GM21619 (cell line): ENCODE results near the gene MED7.
"Not testable (repeated sequence)": the region's sequence is repeated elsewhere in the genome, so short reads cannot be mapped to it uniquely, and the experiment has no call there.

Experiments used
- ATAC-seq: cut with Tn5 transposase; IDR thresholded peaks from one replicate; pipeline ENCODE4 v1.9.1; 2021; ENCODE audit not compliant: unreplicated experiment

The MED7 gene, protein sequence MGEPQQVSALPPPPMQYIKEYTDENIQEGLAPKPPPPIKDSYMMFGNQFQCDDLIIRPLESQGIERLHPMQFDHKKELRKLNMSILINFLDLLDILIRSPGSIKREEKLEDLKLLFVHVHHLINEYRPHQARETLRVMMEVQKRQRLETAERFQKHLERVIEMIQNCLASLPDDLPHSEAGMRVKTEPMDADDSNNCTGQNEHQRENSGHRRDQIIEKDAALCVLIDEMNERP

DNA sequence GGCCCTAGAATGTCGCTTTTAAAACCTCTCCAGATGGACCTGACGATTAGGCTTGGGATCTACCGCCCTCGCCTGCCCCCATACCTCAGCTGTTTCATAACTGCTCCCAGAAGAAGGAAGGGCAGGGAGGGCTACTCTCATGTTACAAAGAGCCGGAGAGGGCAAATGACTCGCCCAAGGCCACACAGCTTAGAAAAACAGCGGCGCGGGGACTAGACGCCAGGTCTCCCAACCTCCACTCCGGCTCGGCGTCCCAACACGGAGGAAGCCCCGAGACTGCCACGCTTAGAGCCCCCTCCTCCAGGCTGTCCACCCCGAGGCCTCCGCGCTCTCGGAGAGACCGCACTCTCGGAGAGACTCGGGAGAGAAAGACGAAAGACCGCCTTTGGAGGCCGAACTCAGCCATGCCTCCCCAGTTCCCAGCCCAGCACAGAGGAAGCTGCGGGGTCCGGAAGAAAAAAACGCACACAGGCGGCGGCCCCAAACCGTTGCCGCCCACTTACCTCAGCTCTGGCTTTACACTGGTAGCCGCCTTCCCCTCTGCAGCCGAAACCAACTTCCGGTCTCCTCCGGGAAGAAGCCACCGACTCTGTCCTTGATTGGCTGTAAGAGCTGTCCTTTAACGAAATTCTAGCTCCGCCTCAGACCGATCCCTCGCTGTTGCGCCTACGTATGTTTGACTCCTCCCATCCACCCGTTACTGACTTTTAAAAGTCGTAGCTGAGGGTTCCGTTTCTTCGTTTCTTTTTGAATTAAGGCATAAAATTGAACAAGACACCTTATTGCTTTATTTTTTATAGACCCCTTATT lies at the start of gene MED7:
MED7 (minus strand) TSS at position 549 of the 810 bp plus-strand sequence. CDS start 3,434 bp downstream, outside the sequence.
- ATAC-seq = peak; percentile 100

DNA sequence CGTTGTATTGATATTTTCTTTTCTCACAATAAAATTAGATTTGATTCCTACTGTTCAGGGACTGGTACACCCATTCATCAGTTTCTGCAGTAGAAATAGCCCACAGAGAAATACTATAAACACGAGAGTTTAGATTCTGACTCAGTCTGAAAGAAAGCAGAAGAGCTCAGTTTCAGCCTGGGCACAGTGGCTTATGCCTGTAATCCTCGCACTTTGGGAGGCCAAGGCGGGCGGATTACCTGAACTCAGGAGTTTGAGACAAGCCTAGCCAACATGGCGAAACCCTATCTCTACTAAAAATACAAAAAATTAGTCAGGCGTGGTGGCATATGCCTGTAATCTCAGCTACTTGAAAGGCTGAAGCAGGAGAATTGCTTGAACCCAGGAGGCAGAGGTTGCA lies 46.6 kb upstream of the MED7 start:
- ATAC-seq = peak; percentile 72

DNA sequence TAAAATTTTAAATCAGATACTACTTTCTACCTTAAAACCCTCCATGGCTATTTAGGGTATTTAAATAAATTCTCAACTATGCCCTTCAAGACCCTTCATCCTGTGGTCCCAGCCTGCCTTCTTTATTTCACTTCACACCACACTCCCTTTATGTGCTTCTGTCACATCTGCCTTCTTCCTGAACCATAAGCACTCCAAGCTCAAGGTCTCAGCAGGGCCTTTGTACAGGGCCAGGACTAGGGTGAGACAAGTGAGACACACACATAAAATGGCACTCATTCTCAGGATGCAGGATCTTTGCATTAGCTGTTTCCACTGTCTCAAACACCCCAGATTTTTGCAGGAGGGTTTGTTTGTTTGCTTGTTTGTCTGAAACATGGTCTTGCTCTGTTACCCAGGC lies 45.6 kb upstream of the MED7 start:
- ATAC-seq = no peak

DNA sequence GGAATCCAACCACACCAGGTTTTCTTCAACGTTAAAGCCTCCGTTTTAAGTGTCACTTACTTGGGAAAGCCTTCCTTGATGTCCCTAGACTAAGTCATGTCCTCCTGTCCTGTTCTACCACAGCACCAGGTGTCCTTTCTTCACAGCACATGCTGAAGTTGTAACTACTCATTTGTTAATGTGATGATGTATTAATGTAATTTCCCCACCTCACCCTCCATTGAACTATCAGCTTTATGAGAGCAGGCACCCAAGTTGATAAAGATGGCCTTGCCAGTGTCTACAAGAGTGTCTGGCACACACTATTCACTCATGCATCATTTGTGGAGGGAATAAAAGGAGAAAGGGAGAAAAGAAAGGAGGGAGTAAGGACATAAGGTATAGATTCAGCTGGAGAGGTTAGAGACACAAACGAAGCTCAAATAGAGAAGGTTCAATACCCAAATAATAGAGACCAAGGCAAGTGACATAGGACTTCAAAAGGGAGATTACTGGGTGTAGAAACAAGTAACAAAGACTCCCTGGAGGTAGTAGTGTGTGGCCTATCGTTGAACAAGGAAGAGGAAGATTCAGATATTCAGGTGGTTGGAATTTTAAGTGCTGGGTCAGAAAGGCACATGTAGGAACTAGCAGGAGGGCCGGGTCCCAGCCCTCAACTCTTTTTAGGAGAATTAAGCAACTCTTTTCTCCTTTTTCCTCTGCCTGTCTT lies 44.5 kb upstream of the MED7 start:
- no peak for ATAC-seq

DNA sequence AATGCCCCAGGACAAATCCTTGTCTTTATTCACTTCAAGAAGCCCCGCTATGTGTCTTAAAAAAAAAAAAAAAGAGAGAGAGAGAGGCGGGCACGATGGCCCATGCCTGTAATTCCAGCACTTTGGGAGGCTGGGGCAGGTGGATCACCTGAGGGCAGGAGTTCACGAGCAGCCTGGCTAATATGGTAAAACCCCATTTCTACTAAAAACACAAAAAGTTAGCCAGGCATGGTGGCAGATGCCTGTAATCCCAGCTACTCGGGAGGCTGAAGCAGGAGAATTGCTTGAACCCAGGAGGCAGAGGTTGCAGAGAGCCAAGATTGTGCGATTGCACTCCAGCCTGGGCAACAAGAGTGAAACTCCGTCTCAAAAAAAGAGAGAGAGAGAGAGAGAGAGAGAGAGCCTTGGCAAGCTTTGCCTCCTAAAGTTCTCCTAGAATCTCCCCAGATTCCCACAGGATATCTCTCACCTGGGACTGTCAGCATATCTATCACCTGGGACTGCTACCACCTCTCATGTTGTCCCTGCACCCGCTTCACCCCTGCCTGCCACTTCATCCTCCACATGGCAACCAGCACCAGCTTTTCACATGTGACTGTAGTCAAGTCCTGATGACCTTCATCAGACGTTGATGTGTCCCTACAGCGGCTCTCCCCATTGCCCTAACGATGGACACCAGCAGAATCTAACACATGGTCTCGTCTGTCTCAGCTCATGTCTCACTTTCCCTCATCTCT lies 43.8 kb upstream of the MED7 start:
- ATAC-seq = no peak

DNA sequence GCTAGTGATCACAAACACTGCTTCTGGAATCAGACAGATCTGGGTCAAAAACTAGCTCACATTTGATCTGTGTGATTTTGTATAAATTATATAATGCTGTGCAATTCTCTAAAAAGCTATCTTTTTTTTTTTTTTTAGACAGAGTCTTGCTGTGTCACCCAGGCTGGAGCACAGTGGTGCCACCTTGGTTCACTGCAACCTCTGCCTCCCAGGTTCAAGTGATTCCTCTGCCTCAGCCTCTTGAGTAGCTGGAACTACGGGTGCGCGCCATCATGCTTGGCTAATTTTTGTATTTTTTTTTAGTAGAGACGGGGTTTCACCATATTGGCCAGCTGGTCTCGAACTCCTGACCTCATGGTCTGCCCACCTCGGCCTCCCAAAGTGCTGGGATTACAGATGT lies 42.5 kb upstream of the MED7 start:
- not testable (repeated sequence) for ATAC-seq

DNA sequence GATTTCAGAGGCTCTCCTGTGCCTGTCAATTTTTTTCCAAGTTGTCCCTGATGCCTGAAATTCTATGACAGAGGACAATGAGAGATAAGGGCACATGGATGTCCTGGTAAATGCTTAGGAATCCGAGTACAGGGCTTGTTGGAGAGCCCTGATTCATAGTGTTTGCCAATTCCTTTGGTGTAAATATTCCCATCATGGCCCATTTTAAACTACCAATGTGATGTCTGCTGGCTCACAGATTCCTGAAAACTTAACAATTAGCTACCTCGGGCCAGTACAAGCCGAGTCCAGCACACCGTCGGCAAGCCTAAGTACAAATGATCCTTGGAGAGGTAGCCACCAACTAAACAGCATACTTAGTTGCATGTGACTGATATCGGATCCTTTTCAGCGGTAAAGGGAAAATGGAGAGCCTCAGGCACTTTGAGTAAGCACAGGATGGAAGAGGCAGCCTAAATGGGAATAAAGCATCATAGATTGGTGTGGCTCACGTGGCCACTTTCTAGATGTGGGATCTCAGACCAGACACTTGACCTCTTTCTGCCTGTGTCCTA lies 41.5 kb upstream of the MED7 start:
- no peak for ATAC-seq

DNA sequence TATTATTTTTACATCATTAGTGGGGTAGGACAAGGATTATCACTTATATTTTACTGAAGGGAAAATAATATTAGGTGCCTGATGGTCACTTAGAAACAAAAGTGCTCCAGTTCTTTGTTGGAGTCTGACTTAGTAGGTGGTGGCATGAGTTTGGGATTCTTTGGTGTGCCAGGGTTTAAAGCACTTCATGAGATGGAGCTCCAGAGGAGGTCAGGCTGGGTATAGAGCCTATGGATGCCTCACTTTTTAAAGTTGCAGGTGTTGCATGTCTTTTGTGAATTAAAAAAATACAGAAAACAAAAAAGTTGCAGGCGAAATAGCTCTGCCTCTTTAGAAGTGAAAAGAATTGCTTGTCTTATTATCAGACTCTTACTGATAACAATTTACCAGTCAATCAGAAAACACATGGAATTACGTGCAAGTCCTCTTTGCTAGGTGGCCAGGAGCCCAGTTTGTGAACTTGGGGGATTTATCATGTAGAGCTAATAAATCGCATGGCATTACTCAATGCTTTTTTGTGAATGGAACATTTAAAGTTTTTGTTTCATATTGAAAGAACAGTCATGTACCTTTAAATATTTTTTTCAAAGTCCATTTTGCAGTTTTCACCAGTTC lies 39.6 kb upstream of the MED7 start:
- ATAC-seq = no peak

DNA sequence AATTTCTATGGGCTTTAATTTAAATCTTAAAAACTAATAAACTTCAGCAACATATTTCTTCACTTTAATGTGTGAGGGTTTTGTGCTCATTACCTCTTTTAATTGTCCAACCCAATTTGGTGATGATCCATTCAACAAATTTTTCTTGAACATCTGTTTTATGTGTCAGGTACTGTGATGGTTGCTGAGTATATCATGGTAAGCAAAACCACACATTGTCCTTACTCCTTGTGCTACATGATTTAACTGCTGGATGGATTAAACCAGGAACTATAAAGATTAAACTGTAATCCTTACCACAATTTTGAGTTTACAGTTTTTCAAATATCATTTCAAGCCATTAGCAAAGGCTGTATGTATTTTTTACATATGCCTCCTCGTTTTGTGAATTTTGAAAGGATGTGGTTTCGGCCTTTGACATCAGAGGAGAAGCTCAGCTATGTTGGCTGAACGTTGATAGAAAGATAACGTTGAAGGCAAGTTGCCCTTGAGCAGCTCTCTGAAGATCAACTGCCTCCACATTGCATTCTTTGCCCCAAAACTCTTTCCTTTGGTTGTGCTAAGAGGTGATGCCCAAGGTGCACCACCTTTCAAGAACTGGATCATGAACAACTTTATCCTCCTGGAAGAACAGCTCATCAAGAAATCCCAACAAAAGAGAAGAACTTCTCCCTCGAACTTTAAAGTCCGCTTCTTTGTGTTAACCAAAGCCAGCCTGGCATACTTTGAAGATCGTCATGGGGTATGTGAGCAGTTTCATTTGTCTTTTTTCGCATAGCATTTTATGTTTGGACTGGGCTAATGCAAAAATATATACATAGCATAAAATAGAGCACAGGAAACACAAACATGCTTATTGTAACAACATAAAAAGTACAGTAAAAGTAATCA lies 38.0 kb upstream of the MED7 start, which contains the start of gene ITK:
ITK (plus strand) TSS at position 467 of the 891 bp plus-strand sequence; CDS start at position 605, 138 bp downstream.
- no peak for ATAC-seq

DNA sequence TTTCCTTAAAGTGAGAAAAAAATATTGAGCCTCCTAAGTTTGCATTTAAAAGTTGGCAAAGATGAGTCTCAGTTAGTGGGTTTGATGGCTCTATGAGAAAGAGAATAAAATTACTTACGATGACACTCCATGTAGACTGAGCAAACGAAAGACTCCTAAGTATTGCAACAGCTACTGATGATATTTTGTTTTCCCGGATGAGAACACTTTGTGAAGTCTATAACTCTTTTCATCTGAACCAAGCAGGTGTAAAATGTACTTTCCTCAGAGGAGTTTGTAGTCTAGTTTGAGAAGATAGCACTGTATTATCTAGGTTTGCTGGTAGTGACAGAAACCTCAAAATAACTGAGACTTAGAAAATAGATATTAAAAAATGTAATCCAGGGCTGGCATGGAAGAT lies 36.3 kb upstream of the MED7 start:
- no peak for ATAC-seq

DNA sequence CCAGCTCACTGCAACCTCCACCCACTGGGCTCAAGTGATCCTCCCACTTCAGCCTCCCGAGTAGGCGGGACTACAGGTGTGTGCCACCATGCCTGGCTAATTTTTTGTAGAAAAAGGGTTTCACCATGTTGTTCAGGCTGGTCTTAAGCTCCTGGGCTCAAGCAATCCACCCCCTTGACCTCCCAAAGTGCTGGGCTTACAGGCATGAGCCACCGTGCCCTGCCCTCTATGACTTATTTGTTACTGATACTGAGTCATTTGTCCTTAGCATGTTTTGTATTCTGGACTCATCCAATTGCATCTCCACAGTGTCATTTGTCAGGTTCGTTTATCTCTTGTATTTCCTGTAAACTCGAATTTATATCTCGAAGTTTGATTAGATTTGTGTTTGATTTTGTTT lies 35.3 kb upstream of the MED7 start:
- no peak for ATAC-seq

DNA sequence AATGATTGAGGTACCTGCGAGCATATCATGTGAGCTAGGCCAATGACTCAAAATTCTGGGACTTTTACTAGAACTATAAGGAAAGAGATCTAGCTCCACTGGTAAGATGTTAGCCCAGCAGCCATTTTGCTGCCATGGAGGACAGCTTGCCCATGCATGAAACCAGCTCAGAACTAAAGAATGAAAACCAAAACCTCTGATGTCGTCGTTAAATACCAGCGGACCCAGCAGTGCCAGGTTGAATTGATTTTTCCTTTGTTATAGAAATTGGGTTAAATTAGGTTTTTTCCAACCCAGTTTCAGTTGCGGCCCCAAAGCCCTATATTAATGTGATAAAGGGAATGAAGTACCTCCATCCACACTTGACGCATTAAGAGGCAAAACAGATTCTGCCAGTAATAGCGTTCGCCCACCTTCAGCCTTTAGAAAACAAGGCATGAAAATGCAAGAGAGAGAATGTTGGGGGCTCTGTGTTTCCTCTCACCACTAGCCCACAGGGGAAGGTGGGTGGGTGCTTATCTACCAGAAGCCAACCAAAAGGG lies 32.5 kb upstream of the MED7 start:
- ATAC-seq = no peak

DNA sequence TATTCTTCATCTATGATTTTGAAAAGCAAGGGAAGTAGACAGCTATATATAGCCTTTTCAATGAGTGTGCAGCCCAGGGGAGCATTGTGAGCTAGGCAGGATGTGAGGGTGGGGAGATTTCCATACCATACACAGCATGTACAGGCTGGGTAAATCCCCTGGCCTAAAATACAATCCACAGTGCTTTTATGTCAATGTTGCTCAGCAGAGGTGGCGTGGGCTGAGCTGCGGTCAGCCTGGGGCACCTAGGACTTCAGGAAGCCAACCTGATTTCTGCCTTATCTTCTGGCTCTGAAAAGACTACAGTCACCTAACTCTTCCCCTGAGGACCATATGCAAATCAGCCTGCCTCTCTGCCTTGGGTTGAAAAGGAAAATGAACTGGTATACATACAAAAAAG lies 29.7 kb upstream of the MED7 start:
- peak; percentile 99 for ATAC-seq

DNA sequence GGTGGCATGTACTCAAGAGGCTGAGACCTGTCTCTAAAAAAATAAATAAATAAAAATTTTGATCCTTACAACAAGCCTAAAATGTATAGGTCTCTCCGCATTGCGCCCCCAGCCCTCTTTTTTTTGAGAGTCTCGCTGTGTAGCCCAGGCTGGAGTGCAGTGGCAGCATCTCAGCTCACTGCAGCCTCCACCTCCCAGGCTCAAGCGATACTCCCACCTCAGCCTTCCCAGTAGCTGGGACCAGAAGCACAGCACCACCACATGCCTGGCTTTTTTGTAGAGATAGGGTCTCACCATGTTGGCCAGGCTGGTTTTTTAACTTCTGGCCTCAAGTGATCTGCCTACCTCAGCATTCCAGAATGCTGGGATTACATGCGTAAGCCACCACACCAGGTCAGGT lies 25.6 kb upstream of the MED7 start:
- no peak for ATAC-seq

DNA sequence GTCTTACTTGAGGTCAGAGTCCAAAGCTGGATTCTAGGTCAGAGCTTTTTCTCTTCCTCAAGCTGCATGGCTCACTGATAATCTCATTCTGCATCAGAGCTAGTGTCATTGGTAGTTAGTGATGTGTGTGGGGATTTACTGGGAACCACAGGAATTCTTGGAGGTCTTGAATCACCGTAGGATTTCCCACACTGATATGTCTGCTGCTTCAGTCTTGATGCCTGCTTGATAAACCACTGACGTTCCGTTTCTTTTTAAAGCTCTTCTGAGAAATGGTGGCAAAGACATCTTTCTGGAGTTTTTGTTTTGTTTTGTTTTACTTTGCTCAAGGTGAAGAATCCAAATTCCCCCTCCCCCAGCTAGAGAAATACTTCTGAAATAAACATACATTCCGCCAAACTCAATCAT lies 24.6 kb upstream of the MED7 start:
- ATAC-seq = no peak

DNA sequence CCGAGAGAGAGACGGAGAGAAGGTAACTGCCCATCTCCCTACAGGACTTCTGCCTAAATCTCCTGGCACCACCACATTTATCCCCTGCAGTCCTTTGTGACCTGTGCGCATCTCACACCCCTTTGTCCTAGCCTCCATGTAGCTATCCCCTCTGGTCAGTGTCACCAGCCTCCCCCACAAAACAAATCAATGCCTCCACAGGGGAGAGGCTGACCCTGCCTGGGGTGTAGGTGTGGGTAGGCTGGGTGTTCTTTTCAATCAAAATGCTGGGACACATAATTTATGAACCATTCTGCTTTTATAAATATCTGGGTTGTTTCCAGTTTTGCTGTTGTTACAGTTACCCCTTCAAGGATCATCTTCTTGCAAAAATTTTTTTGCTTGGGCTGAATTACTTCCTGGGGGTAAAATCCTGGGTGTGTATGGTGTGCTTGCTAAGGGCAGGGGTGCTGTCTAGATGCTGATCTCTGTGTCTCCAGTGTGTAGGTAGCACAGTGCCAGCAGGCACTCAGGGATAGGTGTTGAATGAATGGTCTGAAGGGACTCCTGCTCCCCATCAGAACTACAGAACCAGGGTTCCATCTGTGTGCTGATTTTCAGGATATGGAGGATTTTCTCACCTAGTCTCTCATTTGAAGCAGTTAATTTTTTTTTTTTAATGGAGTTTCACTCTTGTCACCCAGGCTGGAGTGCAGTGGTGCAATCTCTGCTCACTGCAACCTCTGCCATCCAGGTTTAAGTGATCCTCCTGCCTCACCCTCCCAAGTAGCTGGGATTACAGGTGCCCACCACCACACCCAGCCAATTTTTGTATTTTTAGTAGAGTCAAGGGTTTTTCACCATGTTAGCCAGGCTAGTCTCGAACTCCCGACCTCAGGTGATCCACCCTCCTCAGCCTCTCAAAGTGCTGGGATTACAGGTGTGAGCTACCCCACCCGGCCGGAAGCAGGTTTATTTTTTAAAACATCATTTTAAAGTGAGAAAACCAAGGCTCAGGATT lies 23.8 kb upstream of the MED7 start, which contains the start of gene GARIN3:
GARIN3 (minus strand) TSS at position 51 of the 1,000 bp plus-strand sequence. CDS start 96 bp downstream, outside the sequence.
- ATAC-seq = no peak

DNA sequence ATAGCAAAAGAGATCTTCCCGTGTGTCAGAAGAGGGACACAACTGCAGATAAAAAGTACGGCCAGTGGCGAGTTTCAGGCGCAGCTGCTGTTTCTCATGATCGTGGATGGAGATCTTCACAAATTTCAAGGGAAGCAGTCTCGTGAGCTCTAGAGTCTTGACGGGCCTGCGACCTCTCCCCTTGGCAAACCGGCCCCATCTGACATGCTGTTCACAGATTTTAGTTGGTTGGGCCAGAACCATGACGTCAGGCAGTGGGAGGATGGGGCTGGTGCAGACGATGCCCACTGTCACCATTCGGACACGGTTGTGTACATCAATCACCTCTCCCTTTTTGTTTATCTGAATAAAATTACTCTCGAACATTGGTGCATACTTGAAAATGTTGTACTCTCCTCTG lies 23.0 kb upstream of the MED7 start:
- ATAC-seq = no peak

DNA sequence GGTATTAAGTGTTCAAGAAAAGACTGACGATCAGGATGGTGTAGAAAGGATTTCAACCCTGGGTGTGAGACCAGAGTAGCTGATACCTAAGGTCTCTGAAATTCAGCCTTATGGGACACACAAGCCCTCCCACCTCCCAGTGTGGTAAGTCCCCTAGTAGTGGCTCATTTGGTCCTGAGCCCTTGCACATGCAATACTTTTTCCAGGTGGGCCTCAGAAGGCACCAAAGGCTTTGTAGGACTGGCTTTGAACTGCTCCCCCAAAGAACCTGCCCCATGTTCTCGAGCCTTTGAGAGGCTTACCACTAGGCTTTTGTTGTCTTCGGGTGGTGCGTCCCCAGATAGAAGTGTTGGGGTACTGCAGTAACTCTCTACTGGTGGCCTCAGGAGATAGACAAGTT lies 22.6 kb upstream of the MED7 start:
- ATAC-seq = no peak
